ENCODE results near the gene RNF5. TPM values are rescaled to one million over a fixed set of nuclear protein-coding genes. Genes with fewer than 3 reads are reported as not detected.

The RNF5 gene
- total RNA-seq, 1 experiment from 2014 or later: 45.9 TPM

DNA sequence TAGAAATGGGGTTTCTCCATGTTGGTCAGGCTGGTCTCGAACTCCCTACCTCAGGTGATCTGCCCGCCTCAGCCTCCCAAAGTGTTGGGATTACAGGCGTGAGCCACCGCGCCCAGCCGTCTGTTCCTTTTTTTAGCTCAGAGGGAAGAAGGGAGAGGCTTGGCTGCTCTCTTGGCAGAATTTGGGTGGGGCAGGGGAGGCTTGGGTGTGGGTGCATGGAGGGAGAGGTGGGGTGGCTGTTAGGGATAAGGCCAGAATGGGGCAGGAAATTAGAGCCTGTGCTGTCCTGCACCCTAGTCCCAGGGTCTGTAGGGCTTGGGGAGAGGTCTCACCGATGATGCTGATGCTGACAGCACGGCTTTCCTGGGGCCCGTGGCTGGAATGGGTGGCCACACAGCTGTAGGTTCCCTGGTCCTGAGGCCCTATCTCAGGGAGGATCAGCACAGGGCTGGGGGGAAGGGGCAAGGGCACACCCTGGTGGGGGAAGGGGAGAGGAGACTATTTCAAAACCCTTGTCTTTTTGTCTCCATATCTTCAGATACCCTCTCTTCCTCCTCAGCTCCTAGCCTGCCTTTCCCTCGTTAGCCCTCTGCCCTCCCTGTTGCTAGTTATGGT lies 3.8 kb downstream of the RNF5 start:
- Histone ChIP-seq H3K4me1 (ENCODE audit: control insufficient read depth in 1 of 2, insufficient read depth in 2 of 2, low read length in 2 of 2) (peaks cover 10 to 39% of the 10 kb centered on the region in 2 experiments), H3K36me3 (ENCODE audit: control insufficient read depth in 1 of 2, insufficient read depth in 2 of 2, low read length in 2 of 2) (peaks cover 9 to 13% of the 10 kb centered on the region in 2 experiments; a peak in 3 of 4 replicates), H3K4me3 (replicated peaks in 1 of 2; ENCODE audit: low read depth in 1 of 2, low read length in 2 of 2) (no peak overlapping the region), H3K9me3 (ENCODE audit: control insufficient read depth in 1 of 2, insufficient read depth in 1 of 2, low read depth in 1 of 2, low read length in 2 of 2) (no peaks in the 10 kb centered on the region), H2AFZ (ENCODE audit: low read depth, low read length, poor library complexity, severe bottlenecking) (no peak overlapping the region), H3K4me2 (ENCODE audit: low read length) (no peak overlapping the region), H3K79me2 (ENCODE audit: insufficient read depth, low read length) (peaks cover 8% of the 10 kb centered on the region; the same call in 1 of the 2 replicates), H3K9me2 (ENCODE audit: insufficient read depth) (no peaks in the 10 kb centered on the region), H3K27ac (ENCODE audit: low read depth, low read length) (no peak overlapping the region), H4K20me1 (ENCODE audit: insufficient read depth) (no peaks in the 10 kb centered on the region), H3K27me3 (ENCODE audit: insufficient read depth, low read length) (no peaks in the 10 kb centered on the region), H3K9ac (ENCODE audit: low read length) (no peak overlapping the region)
- ChIA-PET RAD21 (ENCODE audit: low non-redundant PET in 1 of 2, low total read pairs in 2 of 2, uncharacterized antibody in 2 of 2, unreplicated experiment in 2 of 2) (no interaction called here), CTCF (no interaction called here), POLR2A (interaction anchor here (1.0 to 1.3 kb wide), 2 partner anchors 9 to 14 kb away, joined by 3 to 4 read pairs; partner anchors contain the start of gene PBX2)
- intact Hi-C loops (cut with micrococcal nuclease): no loop called here
- BruUV-seq (replicated peaks): no TSS peak
- DNase-seq (ENCODE audit: low read depth, low spot score) (no peak), ATAC-seq (no peak)
- TF ChIP-seq POLR2A (IDR thresholded peaks at IDR 0.05; ENCODE audit: borderline replicate concordance, extremely low read depth, insufficient read depth, insufficient read length) (no peak), EZH2phosphoT487 (IDR thresholded peaks at IDR 0.05; ENCODE audit: borderline replicate concordance) (no peak), YY1 (IDR thresholded peaks at IDR 0.05; ENCODE audit: extremely low read depth, insufficient replicate concordance, low read depth, low read length) (no peak), RAD21 (IDR thresholded peaks at IDR 0.05; ENCODE audit: low read depth) (no peak), ZNF274 (IDR thresholded peaks at IDR 0.05; ENCODE audit: low read depth, low read length) (no peak), POLR2AphosphoS5 (IDR thresholded peaks at IDR 0.05; ENCODE audit: low read depth, low read length) (no peak), JUND (IDR thresholded peaks at IDR 0.05) (no peak), FOSL1 (IDR thresholded peaks at IDR 0.05; ENCODE audit: low read depth) (no peak), EZH2 (IDR thresholded peaks at IDR 0.05) (no peak), ZFX (IDR thresholded peaks at IDR 0.05) (no peak), ELF1 (IDR thresholded peaks at IDR 0.05; ENCODE audit: borderline replicate concordance, low read depth) (no peak)
- TF ChIP-seq, protein P1, sequence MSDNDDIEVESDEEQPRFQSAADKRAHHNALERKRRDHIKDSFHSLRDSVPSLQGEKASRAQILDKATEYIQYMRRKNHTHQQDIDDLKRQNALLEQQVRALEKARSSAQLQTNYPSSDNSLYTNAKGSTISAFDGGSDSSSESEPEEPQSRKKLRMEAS (IDR thresholded peaks at IDR 0.05): no peak
- TF ChIP-seq, protein P2, sequence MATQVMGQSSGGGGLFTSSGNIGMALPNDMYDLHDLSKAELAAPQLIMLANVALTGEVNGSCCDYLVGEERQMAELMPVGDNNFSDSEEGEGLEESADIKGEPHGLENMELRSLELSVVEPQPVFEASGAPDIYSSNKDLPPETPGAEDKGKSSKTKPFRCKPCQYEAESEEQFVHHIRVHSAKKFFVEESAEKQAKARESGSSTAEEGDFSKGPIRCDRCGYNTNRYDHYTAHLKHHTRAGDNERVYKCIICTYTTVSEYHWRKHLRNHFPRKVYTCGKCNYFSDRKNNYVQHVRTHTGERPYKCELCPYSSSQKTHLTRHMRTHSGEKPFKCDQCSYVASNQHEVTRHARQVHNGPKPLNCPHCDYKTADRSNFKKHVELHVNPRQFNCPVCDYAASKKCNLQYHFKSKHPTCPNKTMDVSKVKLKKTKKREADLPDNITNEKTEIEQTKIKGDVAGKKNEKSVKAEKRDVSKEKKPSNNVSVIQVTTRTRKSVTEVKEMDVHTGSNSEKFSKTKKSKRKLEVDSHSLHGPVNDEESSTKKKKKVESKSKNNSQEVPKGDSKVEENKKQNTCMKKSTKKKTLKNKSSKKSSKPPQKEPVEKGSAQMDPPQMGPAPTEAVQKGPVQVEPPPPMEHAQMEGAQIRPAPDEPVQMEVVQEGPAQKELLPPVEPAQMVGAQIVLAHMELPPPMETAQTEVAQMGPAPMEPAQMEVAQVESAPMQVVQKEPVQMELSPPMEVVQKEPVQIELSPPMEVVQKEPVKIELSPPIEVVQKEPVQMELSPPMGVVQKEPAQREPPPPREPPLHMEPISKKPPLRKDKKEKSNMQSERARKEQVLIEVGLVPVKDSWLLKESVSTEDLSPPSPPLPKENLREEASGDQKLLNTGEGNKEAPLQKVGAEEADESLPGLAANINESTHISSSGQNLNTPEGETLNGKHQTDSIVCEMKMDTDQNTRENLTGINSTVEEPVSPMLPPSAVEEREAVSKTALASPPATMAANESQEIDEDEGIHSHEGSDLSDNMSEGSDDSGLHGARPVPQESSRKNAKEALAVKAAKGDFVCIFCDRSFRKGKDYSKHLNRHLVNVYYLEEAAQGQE (IDR thresholded peaks at IDR 0.05; ENCODE audit: low read depth): no peak
- TF ChIP-seq, protein P3, sequence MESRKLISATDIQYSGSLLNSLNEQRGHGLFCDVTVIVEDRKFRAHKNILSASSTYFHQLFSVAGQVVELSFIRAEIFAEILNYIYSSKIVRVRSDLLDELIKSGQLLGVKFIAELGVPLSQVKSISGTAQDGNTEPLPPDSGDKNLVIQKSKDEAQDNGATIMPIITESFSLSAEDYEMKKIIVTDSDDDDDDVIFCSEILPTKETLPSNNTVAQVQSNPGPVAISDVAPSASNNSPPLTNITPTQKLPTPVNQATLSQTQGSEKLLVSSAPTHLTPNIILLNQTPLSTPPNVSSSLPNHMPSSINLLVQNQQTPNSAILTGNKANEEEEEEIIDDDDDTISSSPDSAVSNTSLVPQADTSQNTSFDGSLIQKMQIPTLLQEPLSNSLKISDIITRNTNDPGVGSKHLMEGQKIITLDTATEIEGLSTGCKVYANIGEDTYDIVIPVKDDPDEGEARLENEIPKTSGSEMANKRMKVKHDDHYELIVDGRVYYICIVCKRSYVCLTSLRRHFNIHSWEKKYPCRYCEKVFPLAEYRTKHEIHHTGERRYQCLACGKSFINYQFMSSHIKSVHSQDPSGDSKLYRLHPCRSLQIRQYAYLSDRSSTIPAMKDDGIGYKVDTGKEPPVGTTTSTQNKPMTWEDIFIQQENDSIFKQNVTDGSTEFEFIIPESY (IDR thresholded peaks at IDR 0.05; ENCODE audit: extremely low read depth, insufficient replicate concordance, low read length): no peak
